ENCODE measurements around the gene CDR2. TPM values are rescaled to one million over a fixed set of nuclear protein-coding genes. Genes with fewer than 3 reads are reported as not detected.
A peak's percentile ranks its signal among the peaks of the same experiment; 100 is the strongest.

CDR2 gene
- total and polyA plus RNA-seq, 2 of the 13 experiments (the other 11 are each of a cell fraction or from before 2014, with no cell fraction given) = 59.0 to 78.9 TPM

DNA sequence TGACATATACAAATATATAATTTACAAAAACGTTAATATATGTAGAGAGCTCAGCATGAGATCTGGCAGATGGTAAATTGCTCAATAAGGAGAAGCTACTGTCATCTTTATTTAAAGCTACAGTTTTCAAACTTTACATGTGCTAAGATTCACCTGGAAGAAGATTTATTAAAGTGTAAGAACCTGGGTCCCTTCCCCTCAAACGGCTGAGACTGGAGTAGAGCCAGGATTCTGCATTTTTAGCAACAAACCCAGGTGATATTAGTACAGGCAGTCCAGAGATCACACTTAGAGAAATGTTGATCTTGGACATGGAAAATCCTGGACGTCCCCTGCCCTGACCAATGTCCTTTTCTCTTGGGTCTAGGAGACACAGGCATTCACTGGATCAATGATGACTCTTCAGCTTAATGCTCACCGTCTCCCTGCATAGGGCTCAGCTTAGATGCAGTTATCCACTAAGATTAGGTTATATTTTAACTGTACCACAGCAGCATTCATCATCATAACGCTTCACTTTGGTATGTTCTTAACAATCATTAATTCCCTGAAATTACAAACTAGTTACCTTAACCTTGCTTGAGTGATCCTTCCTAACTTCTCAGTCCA, 20.4 kb downstream of the CDR2 start (continued):
- TF ChIP-seq FOXM1 (CRISPR knock-in tag; IDR thresholded peaks at IDR 0.05) = no peak
- TF ChIP-seq ZNF138 (CRISPR knock-in tag; IDR thresholded peaks at IDR 0.05; ENCODE audit: low read depth) = no peak
- TF ChIP-seq ZNF232 (CRISPR knock-in tag; IDR thresholded peaks at IDR 0.05; ENCODE audit: borderline replicate concordance) = no peak; the same call in 1 of the 2 replicates
- no peak for TF ChIP-seq MED8 (CRISPR knock-in tag; IDR thresholded peaks at IDR 0.05; ENCODE audit: insufficient replicate concordance)
- TF ChIP-seq, protein P1, sequence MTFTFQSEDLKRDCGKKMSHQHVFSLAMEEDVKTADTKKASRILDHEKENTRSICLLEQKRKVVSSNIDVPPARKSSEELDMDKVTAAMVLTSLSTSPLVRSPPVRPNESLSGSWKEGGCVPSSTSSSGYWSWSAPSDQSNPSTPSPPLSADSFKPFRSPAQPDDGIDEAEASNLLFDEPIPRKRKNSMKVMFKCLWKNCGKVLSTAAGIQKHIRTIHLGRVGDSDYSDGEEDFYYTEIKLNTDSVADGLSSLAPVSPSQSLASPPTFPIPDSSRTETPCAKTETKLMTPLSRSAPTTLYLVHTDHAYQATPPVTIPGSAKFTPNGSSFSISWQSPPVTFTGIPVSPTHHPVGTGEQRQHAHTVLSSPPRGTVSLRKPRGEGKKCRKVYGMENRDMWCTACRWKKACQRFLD (CRISPR knock-in tag; IDR thresholded peaks at IDR 0.05; ENCODE audit: borderline replicate concordance) = no peak
- no peak for TF ChIP-seq SRSF1 (optimal IDR thresholded peaks at IDR 0.05; ENCODE audit: low read depth, low read length)
- TF ChIP-seq, protein P2, sequence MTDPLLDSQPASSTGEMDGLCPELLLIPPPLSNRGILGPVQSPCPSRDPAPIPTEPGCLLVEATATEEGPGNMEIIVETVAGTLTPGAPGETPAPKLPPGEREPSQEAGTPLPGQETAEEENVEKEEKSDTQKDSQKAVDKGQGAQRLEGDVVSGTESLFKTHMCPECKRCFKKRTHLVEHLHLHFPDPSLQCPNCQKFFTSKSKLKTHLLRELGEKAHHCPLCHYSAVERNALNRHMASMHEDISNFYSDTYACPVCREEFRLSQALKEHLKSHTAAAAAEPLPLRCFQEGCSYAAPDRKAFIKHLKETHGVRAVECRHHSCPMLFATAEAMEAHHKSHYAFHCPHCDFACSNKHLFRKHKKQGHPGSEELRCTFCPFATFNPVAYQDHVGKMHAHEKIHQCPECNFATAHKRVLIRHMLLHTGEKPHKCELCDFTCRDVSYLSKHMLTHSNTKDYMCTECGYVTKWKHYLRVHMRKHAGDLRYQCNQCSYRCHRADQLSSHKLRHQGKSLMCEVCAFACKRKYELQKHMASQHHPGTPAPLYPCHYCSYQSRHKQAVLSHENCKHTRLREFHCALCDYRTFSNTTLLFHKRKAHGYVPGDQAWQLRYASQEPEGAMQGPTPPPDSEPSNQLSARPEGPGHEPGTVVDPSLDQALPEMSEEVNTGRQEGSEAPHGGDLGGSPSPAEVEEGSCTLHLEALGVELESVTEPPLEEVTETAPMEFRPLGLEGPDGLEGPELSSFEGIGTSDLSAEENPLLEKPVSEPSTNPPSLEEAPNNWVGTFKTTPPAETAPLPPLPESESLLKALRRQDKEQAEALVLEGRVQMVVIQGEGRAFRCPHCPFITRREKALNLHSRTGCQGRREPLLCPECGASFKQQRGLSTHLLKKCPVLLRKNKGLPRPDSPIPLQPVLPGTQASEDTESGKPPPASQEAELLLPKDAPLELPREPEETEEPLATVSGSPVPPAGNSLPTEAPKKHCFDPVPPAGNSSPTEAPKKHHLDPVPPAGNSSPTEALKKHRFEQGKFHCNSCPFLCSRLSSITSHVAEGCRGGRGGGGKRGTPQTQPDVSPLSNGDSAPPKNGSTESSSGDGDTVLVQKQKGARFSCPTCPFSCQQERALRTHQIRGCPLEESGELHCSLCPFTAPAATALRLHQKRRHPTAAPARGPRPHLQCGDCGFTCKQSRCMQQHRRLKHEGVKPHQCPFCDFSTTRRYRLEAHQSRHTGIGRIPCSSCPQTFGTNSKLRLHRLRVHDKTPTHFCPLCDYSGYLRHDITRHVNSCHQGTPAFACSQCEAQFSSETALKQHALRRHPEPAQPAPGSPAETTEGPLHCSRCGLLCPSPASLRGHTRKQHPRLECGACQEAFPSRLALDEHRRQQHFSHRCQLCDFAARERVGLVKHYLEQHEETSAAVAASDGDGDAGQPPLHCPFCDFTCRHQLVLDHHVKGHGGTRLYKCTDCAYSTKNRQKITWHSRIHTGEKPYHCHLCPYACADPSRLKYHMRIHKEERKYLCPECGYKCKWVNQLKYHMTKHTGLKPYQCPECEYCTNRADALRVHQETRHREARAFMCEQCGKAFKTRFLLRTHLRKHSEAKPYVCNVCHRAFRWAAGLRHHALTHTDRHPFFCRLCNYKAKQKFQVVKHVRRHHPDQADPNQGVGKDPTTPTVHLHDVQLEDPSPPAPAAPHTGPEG (CRISPR knock-in tag; IDR thresholded peaks at IDR 0.05) = no peak
- no peak for TF ChIP-seq PHF20 (CRISPR knock-in tag; IDR thresholded peaks at IDR 0.05)
- TF ChIP-seq GATA4 (IDR thresholded peaks at IDR 0.05; ENCODE audit: borderline replicate concordance, low read depth) = no peak
- TF ChIP-seq AHR (CRISPR knock-in tag; IDR thresholded peaks at IDR 0.05) = no peak
- TF ChIP-seq ZNF713 (CRISPR knock-in tag; IDR thresholded peaks at IDR 0.05) = no peak
- TF ChIP-seq ZNF567 (CRISPR knock-in tag; IDR thresholded peaks at IDR 0.05; ENCODE audit: borderline replicate concordance) = no peak
- TF ChIP-seq SIX1 (CRISPR knock-in tag; IDR thresholded peaks at IDR 0.05; ENCODE audit: borderline replicate concordance) = no peak
- TF ChIP-seq ZNF20 (CRISPR knock-in tag; IDR thresholded peaks at IDR 0.05) = no peak
- TF ChIP-seq, protein P3, sequence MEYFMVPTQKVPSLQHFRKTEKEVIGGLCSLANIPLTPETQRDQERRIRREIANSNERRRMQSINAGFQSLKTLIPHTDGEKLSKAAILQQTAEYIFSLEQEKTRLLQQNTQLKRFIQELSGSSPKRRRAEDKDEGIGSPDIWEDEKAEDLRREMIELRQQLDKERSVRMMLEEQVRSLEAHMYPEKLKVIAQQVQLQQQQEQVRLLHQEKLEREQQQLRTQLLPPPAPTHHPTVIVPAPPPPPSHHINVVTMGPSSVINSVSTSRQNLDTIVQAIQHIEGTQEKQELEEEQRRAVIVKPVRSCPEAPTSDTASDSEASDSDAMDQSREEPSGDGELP (IDR thresholded peaks at IDR 0.05; ENCODE audit: borderline replicate concordance, low read depth) = peak; percentile 65; the same call in 1 of the 2 replicates
- TF ChIP-seq FOXA1 (IDR thresholded peaks at IDR 0.05) = no peak
- no peak; the same call in 1 of the 2 replicates for TF ChIP-seq FOXA1 (CRISPR knock-in tag; IDR thresholded peaks at IDR 0.05)
- peak; percentile 32 for TF ChIP-seq SKI (IDR thresholded peaks at IDR 0.05; ENCODE audit: partially characterized antibody)
- TF ChIP-seq RBM22 (optimal IDR thresholded peaks at IDR 0.05; ENCODE audit: low read length) = peak; percentile 36
- no peak for TF ChIP-seq CBX5 (CRISPR knock-in tag; IDR thresholded peaks at IDR 0.05; ENCODE audit: borderline replicate concordance)
- TF ChIP-seq ZNF44 (CRISPR knock-in tag; IDR thresholded peaks at IDR 0.05) = peak; percentile 62; the same call in 1 of the 2 replicates
- TF ChIP-seq BCL6 (CRISPR knock-in tag; IDR thresholded peaks at IDR 0.05) = peak; percentile 81
- TF ChIP-seq ZNF652 (CRISPR knock-in tag; IDR thresholded peaks at IDR 0.05; ENCODE audit: borderline replicate concordance, low read depth) = 0 out of 2 replicates have a peak, but pooled peaks have one; percentile 6
- TF ChIP-seq TCF7L2 (IDR thresholded peaks at IDR 0.05; ENCODE audit: low read depth, low read length) = no peak
- no peak for TF ChIP-seq NR1H2 (CRISPR knock-in tag; IDR thresholded peaks at IDR 0.05; ENCODE audit: borderline replicate concordance, low read depth)

All from HepG2 (cell line).